ENCODE data around the gene NACC1. TPM values are rescaled to one million over a fixed set of nuclear protein-coding genes. Genes with fewer than 3 reads are reported as not detected.

Gene NACC1
- polyA plus RNA-seq, 2 of the 4 experiments (the other 2 are of a cell fraction), result 26.1 to 37.9 TPM

GRCh38 chr19:13120031-13120430 is 2.0 kb downstream of the NACC1 start:
- TF ChIP-seq RFX5 (IDR thresholded peaks at IDR 0.05), result no peak
- TF ChIP-seq FOSL2 (IDR thresholded peaks at IDR 0.05), result no peak
- no peak for TF ChIP-seq FOSL2 (CRISPR knock-in tag; IDR thresholded peaks at IDR 0.05)
- no peak for TF ChIP-seq MAZ (IDR thresholded peaks at IDR 0.05; ENCODE audit: borderline replicate concordance, low read depth, low read length)
- no peak for TF ChIP-seq TP53 (CRISPR knock-in tag; IDR thresholded peaks at IDR 0.05)
- no peak for TF ChIP-seq HES2 (IDR thresholded peaks at IDR 0.05)
- no peak for TF ChIP-seq REST (IDR thresholded peaks at IDR 0.05)
- no peak for TF ChIP-seq POLR2A (IDR thresholded peaks at IDR 0.05; ENCODE audit: low read length)
- no peak for TF ChIP-seq JUN (IDR thresholded peaks at IDR 0.05)
- TF ChIP-seq CTCF (IDR thresholded peaks at IDR 0.05), result no peak
- TF ChIP-seq GATA3 (IDR thresholded peaks at IDR 0.05; ENCODE audit: borderline replicate concordance), result no peak
- no peak for TF ChIP-seq CEBPB (IDR thresholded peaks at IDR 0.05)
- no peak for TF ChIP-seq CHD2 (IDR thresholded peaks at IDR 0.05; ENCODE audit: low read length, partially characterized antibody)
- no peak for TF ChIP-seq USF2 (IDR thresholded peaks at IDR 0.05)
- TF ChIP-seq CBX2 (IDR thresholded peaks at IDR 0.05; ENCODE audit: borderline replicate concordance, low read depth), result no peak
- Histone ChIP-seq H3K4me2 (peak overlapping the region; percentile 96), H3K4me3 (no peak overlapping the region), H3K4me1 (peaks cover 23% of the 10 kb centered on the region), H3K9me3 (no peaks in the 10 kb centered on the region), H3K27ac (peak overlapping the region in 1 of 2 experiments; percentile 99; a peak in 2 of 6 replicates)
- 84% methylated on average over 8 of the region's 9 CpGs for WGBS (ENCODE audit: missing lambda C conversion rate)
- POLR2A ChIA-PET, result interaction anchor here (0.9 to 1.0 kb wide), 2 partner anchors 30 to 44 kb away, joined by 3 to 5 read pairs; partner anchors contain the start of genes IER2 and STX10
- ATAC-seq (no peak), FAIRE-seq (no peak), DNase-seq (ENCODE audit: low read depth in 1 of 2, low spot score in 1 of 2) (no peak)
- CTCF ChIA-PET, result interaction anchor here (1.3 to 2.5 kb wide), 5 partner anchors 16 to 154 kb away, joined by 3 to 10 read pairs (median 4); partner anchors contain the start of genes IER2 and STX10

GRCh38 chr19:13120817-13121216 is 2.8 kb downstream of the NACC1 start:
- ChIA-PET POLR2A (no interaction called here), CTCF (interaction anchor here (1.2 to 2.5 kb wide), 4 partner anchors 27 to 155 kb away, joined by 3 to 10 read pairs (median 4); partner anchors contain the start of genes IER2 and STX10)
- FAIRE-seq, result no peak
- no peak overlapping the region for H3K27ac ChIP-seq
- H3K4me2 ChIP-seq, result no peak overlapping the region
- H3K4me3 ChIP-seq, result no peak overlapping the region
- H3K4me1 ChIP-seq, result peaks cover 16% of the 10 kb centered on the region
- DNase-seq (ENCODE audit: low read depth in 1 of 2, low spot score in 1 of 2), result no peak
- ATAC-seq, result no peak
- TF ChIP-seq ESRRA (IDR thresholded peaks at IDR 0.05; ENCODE audit: borderline replicate concordance, low read length) (no peak), ZNF302 (CRISPR knock-in tag; IDR thresholded peaks at IDR 0.05) (no peak), FOSB (CRISPR knock-in tag; IDR thresholded peaks at IDR 0.05) (no peak), CBX8 (IDR thresholded peaks at IDR 0.05) (no peak), TFCP2L1 (CRISPR knock-in tag; IDR thresholded peaks at IDR 0.05) (no peak), HEYL (CRISPR knock-in tag; IDR thresholded peaks at IDR 0.05) (no peak), CBX2 (IDR thresholded peaks at IDR 0.05; ENCODE audit: borderline replicate concordance, low read depth) (no peak), CTCF (IDR thresholded peaks at IDR 0.05) (no peak), MAFK (IDR thresholded peaks at IDR 0.05; ENCODE audit: partially characterized antibody) (no peak), KDM5A (IDR thresholded peaks at IDR 0.05) (no peak), HDAC2 (IDR thresholded peaks at IDR 0.05) (no peak), CHD4 (IDR thresholded peaks at IDR 0.05; ENCODE audit: borderline replicate concordance) (no peak), EP300 (IDR thresholded peaks at IDR 0.05) (no peak), PBX3 (IDR thresholded peaks at IDR 0.05) (no peak), FOXS1 (CRISPR knock-in tag; IDR thresholded peaks at IDR 0.05) (no peak), RARB (CRISPR knock-in tag; IDR thresholded peaks at IDR 0.05) (no peak), RNF2 (IDR thresholded peaks at IDR 0.05; ENCODE audit: borderline replicate concordance, low read depth) (no peak)
- WGBS (ENCODE audit: missing lambda C conversion rate), result 89% methylated on average over 8 of the region's 10 CpGs
- H3K9me3 ChIP-seq, result no peaks in the 10 kb centered on the region
